BE2C (cell line): ENCODE results near the gene LHPP.

Experiments used
- DNase-seq: peaks from one replicate; pipeline ENCODE4 v3.0.0-alpha.2; 2020
- H3K27me3 ChIP-seq: fragments of 250-450 bp; sonication (Bioruptor Pico); 2 replicates; pipeline ENCODE4 v1.5.1; 2020; ENCODE audit warnings: mild to moderate bottlenecking
- H3K36me3 ChIP-seq: fragments of 250-450 bp; sonication (Bioruptor Pico); 2 replicates; pipeline ENCODE4 v1.5.1; 2020; ENCODE audit warnings: mild to moderate bottlenecking
- H3K4me1 ChIP-seq: fragments of 250-450 bp; sonication (Bioruptor Pico); 2 replicates; pipeline ENCODE4 v1.5.1; 2020
- H3K4me3 ChIP-seq: 2 replicates; pipeline ENCODE4 v1.5.1; 2011; ENCODE audit warnings: low read depth, low read length
- H3K9me3 ChIP-seq: fragments of 250-450 bp; sonication (Bioruptor Pico); 2 replicates; pipeline ENCODE4 v1.5.1; 2020
- CTCF ChIP-seq: IDR thresholded peaks from 2 replicates; pipeline ENCODE4 v1.5.1; 2012; ENCODE audit warnings: mild to moderate bottlenecking, low read depth, low read length

LHPP gene

GRCh38 chr10:124516746-124517397 is 55.2 kb downstream of the LHPP start:
- no peak overlapping the region for H3K4me3 ChIP-seq
- H3K27me3 ChIP-seq: no peaks in the 10 kb centered on the region
- no peak for DNase-seq
- no peaks in the 10 kb centered on the region for H3K36me3 ChIP-seq
- TF ChIP-seq CTCF: no peak
- no peaks in the 10 kb centered on the region for H3K9me3 ChIP-seq
- H3K4me1 ChIP-seq: no peaks in the 10 kb centered on the region

- Histone ChIP-seq H3K36me3 (no peaks in the 10 kb centered on the region), H3K4me3 (no peak overlapping the region), H3K27me3 (no peaks in the 10 kb centered on the region), H3K4me1 (no peaks in the 10 kb centered on the region), H3K9me3 (no peaks in the 10 kb centered on the region)
- DNase-seq: no peak
- no peak for TF ChIP-seq CTCF
Measured at GRCh38 chr10:124517461-124517860, 55.8 kb downstream of the LHPP start.

- Histone ChIP-seq H3K4me3 (no peak overlapping the region), H3K27me3 (no peaks in the 10 kb centered on the region), H3K4me1 (no peaks in the 10 kb centered on the region), H3K9me3 (no peaks in the 10 kb centered on the region), H3K36me3 (no peaks in the 10 kb centered on the region)
- no peak for TF ChIP-seq CTCF
- DNase-seq: no peak
Measured at GRCh38 chr10:124517931-124518330, 56.3 kb downstream of the LHPP start.

- no peak for TF ChIP-seq CTCF
- DNase-seq: no peak
- H3K9me3 ChIP-seq: no peaks in the 10 kb centered on the region
- no peaks in the 10 kb centered on the region for H3K27me3 ChIP-seq
- H3K4me3 ChIP-seq: no peak overlapping the region
- no peaks in the 10 kb centered on the region for H3K36me3 ChIP-seq
- no peaks in the 10 kb centered on the region for H3K4me1 ChIP-seq
Measured at GRCh38 chr10:124518366-124518765, 56.7 kb downstream of the LHPP start.

GRCh38 chr10:124520558-124521428 is 59.2 kb downstream of the LHPP start:
- DNase-seq: no peak
- Histone ChIP-seq H3K4me1 (peaks cover 8% of the 10 kb centered on the region), H3K9me3 (no peaks in the 10 kb centered on the region), H3K36me3 (no peaks in the 10 kb centered on the region), H3K4me3 (no peak overlapping the region), H3K27me3 (no peaks in the 10 kb centered on the region)
- TF ChIP-seq CTCF: no peak; the same call in 1 of the 2 replicates

GRCh38 chr10:124521429-124521871 is 59.8 kb downstream of the LHPP start:
- Histone ChIP-seq H3K4me1 (peaks cover 8% of the 10 kb centered on the region), H3K9me3 (no peaks in the 10 kb centered on the region), H3K27me3 (no peaks in the 10 kb centered on the region), H3K4me3 (no peak overlapping the region), H3K36me3 (no peaks in the 10 kb centered on the region)
- no peak for TF ChIP-seq CTCF
- no peak for DNase-seq
